ENCODE results near the gene ENKD1.

The ENKD1 gene

GRCh38 chr16:67672739-67673662 is 6.5 kb upstream of the ENKD1 start:
- H3K27ac ChIP-seq (ENCODE audit: insufficient read depth, low read length, poor library complexity, severe bottlenecking): no peak overlapping the region

GRCh38 chr16:67672306-67672705 is 5.8 kb upstream of the ENKD1 start:
- Histone ChIP-seq H3K36me3 (ENCODE audit: control insufficient read depth, insufficient read depth, low read length) (no peaks in the 10 kb centered on the region), H3K27ac (ENCODE audit: insufficient read depth, low read length, poor library complexity, severe bottlenecking) (no peak overlapping the region)
- no peak for DNase-seq

More at GRCh38 chr16:67672739-67673662, 6.5 kb upstream of the ENKD1 start:
- H3K4me3 ChIP-seq (ENCODE audit: insufficient read depth, low read depth, low read length, poor library complexity, severe bottlenecking): no peak overlapping the region
- no peaks in the 10 kb centered on the region for H3K27me3 ChIP-seq (replicated peaks; ENCODE audit: control insufficient read depth, insufficient read depth, low read length, poor library complexity, severe bottlenecking)
- H3K36me3 ChIP-seq (ENCODE audit: control insufficient read depth, insufficient read depth, low read length): no peaks in the 10 kb centered on the region
- H3K4me1 ChIP-seq (ENCODE audit: control insufficient read depth, insufficient read depth, low read length, poor library complexity, severe bottlenecking): peaks cover 1% of the 10 kb centered on the region
- peak in 1 of 3 donors; percentile 38 for DNase-seq
- H3K9me3 ChIP-seq (ENCODE audit: control insufficient read depth, low read length): no peaks in the 10 kb centered on the region

GRCh38 chr16:67669499-67670101 is 3.0 kb upstream of the ENKD1 start:
- H3K9me3 ChIP-seq (ENCODE audit: control insufficient read depth, low read length): no peaks in the 10 kb centered on the region
- no peak for DNase-seq
- peaks cover 20% of the 10 kb centered on the region for H3K4me1 ChIP-seq (ENCODE audit: control insufficient read depth, insufficient read depth, low read length, poor library complexity, severe bottlenecking)
- H3K27ac ChIP-seq (ENCODE audit: insufficient read depth, low read length, poor library complexity, severe bottlenecking): no peak overlapping the region
- no peaks in the 10 kb centered on the region for H3K36me3 ChIP-seq (ENCODE audit: control insufficient read depth, insufficient read depth, low read length)
- no peak overlapping the region for H3K4me3 ChIP-seq (ENCODE audit: insufficient read depth, low read depth, low read length, poor library complexity, severe bottlenecking)
- no peaks in the 10 kb centered on the region for H3K27me3 ChIP-seq (replicated peaks; ENCODE audit: control insufficient read depth, insufficient read depth, low read length, poor library complexity, severe bottlenecking)

More at GRCh38 chr16:67672306-67672705, 5.8 kb upstream of the ENKD1 start:
- Histone ChIP-seq H3K9me3 (ENCODE audit: control insufficient read depth, low read length) (no peaks in the 10 kb centered on the region), H3K27me3 (replicated peaks; ENCODE audit: control insufficient read depth, insufficient read depth, low read length, poor library complexity, severe bottlenecking) (no peaks in the 10 kb centered on the region), H3K4me3 (ENCODE audit: insufficient read depth, low read depth, low read length, poor library complexity, severe bottlenecking) (no peak overlapping the region), H3K4me1 (ENCODE audit: control insufficient read depth, insufficient read depth, low read length, poor library complexity, severe bottlenecking) (peaks cover 8% of the 10 kb centered on the region)

- Histone ChIP-seq H3K27ac (ENCODE audit: insufficient read depth, low read length, poor library complexity, severe bottlenecking) (no peak overlapping the region), H3K9me3 (ENCODE audit: control insufficient read depth, low read length) (no peaks in the 10 kb centered on the region), H3K27me3 (replicated peaks; ENCODE audit: control insufficient read depth, insufficient read depth, low read length, poor library complexity, severe bottlenecking) (no peaks in the 10 kb centered on the region), H3K4me1 (ENCODE audit: control insufficient read depth, insufficient read depth, low read length, poor library complexity, severe bottlenecking) (peaks cover 20% of the 10 kb centered on the region), H3K4me3 (ENCODE audit: insufficient read depth, low read depth, low read length, poor library complexity, severe bottlenecking) (no peak overlapping the region), H3K36me3 (ENCODE audit: control insufficient read depth, insufficient read depth, low read length) (no peaks in the 10 kb centered on the region)
- DNase-seq: no peak
These were observed 2.1 kb upstream of the ENKD1 start for GRCh38 chr16:67668495-67669157.

GRCh38 chr16:67667817-67668494 is 1.4 kb upstream of the ENKD1 start:
- Histone ChIP-seq H3K4me3 (ENCODE audit: insufficient read depth, low read depth, low read length, poor library complexity, severe bottlenecking) (peak overlapping the region; percentile 92), H3K27ac (ENCODE audit: insufficient read depth, low read length, poor library complexity, severe bottlenecking) (peak overlapping the region; percentile 38)
- DNase-seq: peak; percentile 69 to 76 (median 73)

GRCh38 chr16:67667453-67667816 is 885 bp upstream of the ENKD1 start:
- H3K9me3 ChIP-seq (ENCODE audit: control insufficient read depth, low read length): no peaks in the 10 kb centered on the region
- no peak for DNase-seq
- peak overlapping the region; percentile 92 for H3K4me3 ChIP-seq (ENCODE audit: insufficient read depth, low read depth, low read length, poor library complexity, severe bottlenecking)
- no peaks in the 10 kb centered on the region for H3K36me3 ChIP-seq (ENCODE audit: control insufficient read depth, insufficient read depth, low read length)
- peak overlapping the region; percentile 67 for H3K27ac ChIP-seq (ENCODE audit: insufficient read depth, low read length, poor library complexity, severe bottlenecking)
- no peaks in the 10 kb centered on the region for H3K27me3 ChIP-seq (replicated peaks; ENCODE audit: control insufficient read depth, insufficient read depth, low read length, poor library complexity, severe bottlenecking)
- H3K4me1 ChIP-seq (ENCODE audit: control insufficient read depth, insufficient read depth, low read length, poor library complexity, severe bottlenecking): peaks cover 20% of the 10 kb centered on the region

More at GRCh38 chr16:67667817-67668494, 1.4 kb upstream of the ENKD1 start:
- H3K4me1 ChIP-seq (ENCODE audit: control insufficient read depth, insufficient read depth, low read length, poor library complexity, severe bottlenecking): peaks cover 20% of the 10 kb centered on the region
- no peaks in the 10 kb centered on the region for H3K9me3 ChIP-seq (ENCODE audit: control insufficient read depth, low read length)
- no peaks in the 10 kb centered on the region for H3K27me3 ChIP-seq (replicated peaks; ENCODE audit: control insufficient read depth, insufficient read depth, low read length, poor library complexity, severe bottlenecking)
- H3K36me3 ChIP-seq (ENCODE audit: control insufficient read depth, insufficient read depth, low read length): no peaks in the 10 kb centered on the region

- H3K27me3 ChIP-seq (replicated peaks; ENCODE audit: control insufficient read depth, insufficient read depth, low read length, poor library complexity, severe bottlenecking): no peaks in the 10 kb centered on the region
- H3K36me3 ChIP-seq (ENCODE audit: control insufficient read depth, insufficient read depth, low read length): no peaks in the 10 kb centered on the region
- no peaks in the 10 kb centered on the region for H3K9me3 ChIP-seq (ENCODE audit: control insufficient read depth, low read length)
- H3K27ac ChIP-seq (ENCODE audit: insufficient read depth, low read length, poor library complexity, severe bottlenecking): peak overlapping the region; percentile 67
- H3K4me1 ChIP-seq (ENCODE audit: control insufficient read depth, insufficient read depth, low read length, poor library complexity, severe bottlenecking): peaks cover 28% of the 10 kb centered on the region
- DNase-seq: no peak
- H3K4me3 ChIP-seq (ENCODE audit: insufficient read depth, low read depth, low read length, poor library complexity, severe bottlenecking): peak overlapping the region; percentile 92
These were observed 458 bp downstream of the ENKD1 start for GRCh38 chr16:67666032-67666551.

- H3K4me1 ChIP-seq (ENCODE audit: control insufficient read depth, insufficient read depth, low read length, poor library complexity, severe bottlenecking): peaks cover 30% of the 10 kb centered on the region
- H3K27ac ChIP-seq (ENCODE audit: insufficient read depth, low read length, poor library complexity, severe bottlenecking): no peak overlapping the region
- peak overlapping the region; percentile 92 for H3K4me3 ChIP-seq (ENCODE audit: insufficient read depth, low read depth, low read length, poor library complexity, severe bottlenecking)
- no peaks in the 10 kb centered on the region for H3K9me3 ChIP-seq (ENCODE audit: control insufficient read depth, low read length)
- H3K36me3 ChIP-seq (ENCODE audit: control insufficient read depth, insufficient read depth, low read length): no peaks in the 10 kb centered on the region
- H3K27me3 ChIP-seq (replicated peaks; ENCODE audit: control insufficient read depth, insufficient read depth, low read length, poor library complexity, severe bottlenecking): no peaks in the 10 kb centered on the region
- no peak for DNase-seq
These were observed 952 bp downstream of the ENKD1 start for GRCh38 chr16:67665598-67665997.

GRCh38 chr16:67664871-67665270 is 1.7 kb downstream of the ENKD1 start:
- DNase-seq: no peak
- no peak overlapping the region for H3K27ac ChIP-seq (ENCODE audit: insufficient read depth, low read length, poor library complexity, severe bottlenecking)
- no peaks in the 10 kb centered on the region for H3K9me3 ChIP-seq (ENCODE audit: control insufficient read depth, low read length)
- H3K4me3 ChIP-seq (ENCODE audit: insufficient read depth, low read depth, low read length, poor library complexity, severe bottlenecking): no peak overlapping the region
- peaks cover 34% of the 10 kb centered on the region for H3K4me1 ChIP-seq (ENCODE audit: control insufficient read depth, insufficient read depth, low read length, poor library complexity, severe bottlenecking)
- H3K27me3 ChIP-seq (replicated peaks; ENCODE audit: control insufficient read depth, insufficient read depth, low read length, poor library complexity, severe bottlenecking): no peaks in the 10 kb centered on the region
- no peaks in the 10 kb centered on the region for H3K36me3 ChIP-seq (ENCODE audit: control insufficient read depth, insufficient read depth, low read length)

Measured in effector memory CD4-positive, alpha-beta T cell (primary cell).